IMR-90 (cell line): Measurements from ENCODE around the gene MDP1. TPM values are rescaled to one million over a fixed set of nuclear protein-coding genes. Genes with fewer than 3 reads are reported as not detected.

Experiments
- ATAC-seq: fragments of 200-7000 bp; cut with Tn5 transposase; 2 replicates; pipeline ENCODE4 v1.9.1; 2020; ENCODE audit warnings: low read depth, mild to moderate bottlenecking, moderate library complexity
- BruUV-seq: library from RNA; stranded (reverse); fragments of 400-500 nt; replicated peaks from 2 replicates; lab custom pipeline; 2021; lab: Mats Ljungman, UMichigan
- CTCF ChIA-PET: fragments of 300-600 bp; formaldehyde crosslinking; extraction: SDS; loops from one replicate; lab custom pipeline; 2021; ENCODE audit warnings: antibody characterized with exemption; lab: Yijun Ruan, JAX
- POLR2A ChIA-PET: fragments of 300-600 bp; sonication (Branson Sonifier 250); formaldehyde crosslinking; loops from one replicate; lab custom pipeline; 2022; ENCODE audit warnings: antibody characterized with exemption; ENCODE audit not compliant: unreplicated experiment; lab: Charles Lee
- DNase-seq: peaks from one replicate; pipeline ENCODE4 v3.0.0; 2013
- H2AFZ ChIP-seq: replicated peaks from 2 replicates; pipeline ENCODE3; 2013; ENCODE audit warnings: low read length, mild to moderate bottlenecking; ENCODE audit not compliant: poor library complexity
- H2AK5ac ChIP-seq: 2 replicates; pipeline ENCODE4 v1.6.1; 2013; ENCODE audit warnings: low read depth, low read length, inconsistent platforms
- H2AK9ac ChIP-seq: replicated peaks from 2 replicates; pipeline ENCODE3; 2013; ENCODE audit warnings: mild to moderate bottlenecking, low read depth, low read length, moderate library complexity; ENCODE audit not compliant: poor library complexity
- H2BK120ac ChIP-seq: 2 replicates; pipeline ENCODE4 v1.6.1; 2013; ENCODE audit warnings: low read depth, low read length, inconsistent platforms
- H2BK15ac ChIP-seq: 3 replicates; pipeline ENCODE4 v1.6.1; 2013; ENCODE audit warnings: low read depth, low read length, inconsistent platforms
- H2BK20ac ChIP-seq: 2 replicates; pipeline ENCODE4 v1.6.1; 2013; ENCODE audit warnings: low read depth, mild to moderate bottlenecking, inconsistent platforms, low read length, moderate library complexity
- H2BK5ac ChIP-seq: 2 replicates; pipeline ENCODE4 v1.6.1; 2013; ENCODE audit warnings: mild to moderate bottlenecking, low read depth, low read length, inconsistent platforms; ENCODE audit not compliant: poor library complexity, severe bottlenecking
- H3K14ac ChIP-seq: replicated peaks from 2 replicates; pipeline ENCODE4 v1.6.1; 2013; ENCODE audit warnings: low read depth, low read length, inconsistent platforms
- H3K18ac ChIP-seq: 2 replicates; pipeline ENCODE4 v1.6.1; 2013; ENCODE audit warnings: low read depth, low read length, control low read depth
- H3K23ac ChIP-seq: 2 replicates; pipeline ENCODE4 v1.6.1; 2013; ENCODE audit warnings: low read depth, low read length, inconsistent platforms
- H3K27ac ChIP-seq: 2 replicates; pipeline ENCODE4 v1.5.1; 2013; ENCODE audit warnings: mild to moderate bottlenecking, control low read depth, low read length; ENCODE audit not compliant: insufficient read depth
- H3K27me3 ChIP-seq: 2 replicates; pipeline ENCODE4 v1.6.1; 2013; ENCODE audit warnings: low read length; ENCODE audit not compliant: control insufficient read depth, insufficient read depth
- H3K36me3 ChIP-seq: 2 replicates; pipeline ENCODE4 v1.6.1; 2013; ENCODE audit warnings: low read length, mixed read lengths; ENCODE audit not compliant: control insufficient read depth, insufficient read depth
- H3K4ac ChIP-seq: 2 replicates; pipeline ENCODE4 v1.6.1; 2013; ENCODE audit warnings: low read depth, low read length, inconsistent platforms
- H3K4me1 ChIP-seq: 2 replicates; pipeline ENCODE4 v1.6.1; 2013; ENCODE audit warnings: low read length, mixed read lengths; ENCODE audit not compliant: control insufficient read depth, insufficient read depth
- H3K4me2 ChIP-seq: 2 replicates; pipeline ENCODE4 v1.6.1; 2013; ENCODE audit warnings: low read depth, mild to moderate bottlenecking, control low read depth, low read length, moderate library complexity
- H3K4me3 ChIP-seq: 2 replicates; pipeline ENCODE4 v1.5.1; 2013; ENCODE audit warnings: low read depth, mild to moderate bottlenecking, control low read depth, low read length, moderate library complexity; ENCODE audit not compliant: insufficient read depth
- H3K56ac ChIP-seq: 2 replicates; pipeline ENCODE4 v1.6.1; 2013; ENCODE audit warnings: low read length, inconsistent platforms; ENCODE audit not compliant: insufficient read depth; ENCODE audit errors: extremely low read depth
- H3K79me1 ChIP-seq, 2 experiments: 2 replicates each; pipeline ENCODE4 v1.6.1; 2013; ENCODE audit warnings: low read length in 2 of 2, inconsistent platforms in 1 of 2, low read depth in 1 of 2
- H3K9ac ChIP-seq: 2 replicates; pipeline ENCODE4 v1.6.1; 2013; ENCODE audit warnings: low read depth, low read length, control low read depth
- H3K9me1 ChIP-seq: 2 replicates; pipeline ENCODE4 v1.6.1; 2013; ENCODE audit warnings: low read length, inconsistent platforms; ENCODE audit not compliant: insufficient read depth
- H3K9me3 ChIP-seq: 2 replicates; pipeline ENCODE4 v1.6.1; 2013; ENCODE audit warnings: low read length; ENCODE audit not compliant: control insufficient read depth, insufficient read depth
- H4K20me1 ChIP-seq: 2 replicates; pipeline ENCODE4 v1.6.1; 2013; ENCODE audit warnings: low read length, inconsistent platforms; ENCODE audit not compliant: insufficient read depth
- H4K5ac ChIP-seq: 2 replicates; pipeline ENCODE4 v1.6.1; 2013; ENCODE audit warnings: mild to moderate bottlenecking, low read depth, low read length, control low read depth
- H4K8ac ChIP-seq, 2 experiments: 2 replicates each; pipeline ENCODE4 v1.6.1; 2013; ENCODE audit warnings: low read depth in 2 of 2, low read length in 2 of 2, control low read depth in 1 of 2, inconsistent platforms in 1 of 2
- H4K91ac ChIP-seq: 2 replicates; pipeline ENCODE4 v1.6.1; 2013; ENCODE audit warnings: low read depth, low read length, inconsistent platforms; ENCODE audit not compliant: insufficient read depth
- BHLHE40 ChIP-seq: fragments of 150-350 bp; IDR thresholded peaks from 2 replicates; pipeline ENCODE4 v1.6.1; 2016; ENCODE audit warnings: mild to moderate bottlenecking, low read depth, low read length
- CEBPB ChIP-seq: IDR thresholded peaks from 2 replicates; pipeline ENCODE4 v1.6.1; 2012; ENCODE audit warnings: low read depth, low read length, improper control_type of control experiment
- CHD1 ChIP-seq: IDR thresholded peaks from 2 replicates; pipeline ENCODE4 v1.6.1; 2012; ENCODE audit warnings: low read depth, low read length, improper control_type of control experiment
- CTCF ChIP-seq: conservative IDR thresholded peaks from 2 replicates; pipeline ENCODE4 v1.5.1; 2012; ENCODE audit warnings: mild to moderate bottlenecking, low read depth, low read length, improper control_type of control experiment
- FOS ChIP-seq: fragments of 150-350 bp; IDR thresholded peaks from 2 replicates; pipeline ENCODE4 v1.6.1; 2016; ENCODE audit warnings: low read depth, low read length
- MAFK ChIP-seq: IDR thresholded peaks from 2 replicates; pipeline ENCODE4 v1.6.1; 2012; ENCODE audit warnings: low read depth, low read length, improper control_type of control experiment
- MXI1 ChIP-seq: IDR thresholded peaks from 2 replicates; pipeline ENCODE4 v1.6.1; 2012; ENCODE audit warnings: low read depth, mild to moderate bottlenecking, low read length, moderate library complexity, borderline replicate concordance
- POLR2A ChIP-seq: IDR thresholded peaks from 2 replicates; pipeline ENCODE4 v1.6.1; 2012; ENCODE audit warnings: mild to moderate bottlenecking, low read depth, low read length
- SMC3 ChIP-seq: fragments of 150-350 bp; IDR thresholded peaks from 2 replicates; pipeline ENCODE4 v1.6.1; 2016; ENCODE audit warnings: low read depth, mild to moderate bottlenecking, antibody characterized with exemption, low read length, moderate library complexity
- WGBS, 2 experiments: methylation state at CpG; one replicate each; pipeline versions ENCODE4 v1.1.5 to v1.1.7; 2013; ENCODE audit warnings: missing lambda C conversion rate in 2 of 2; ENCODE audit not compliant: insufficient read length in 1 of 2; ENCODE audit errors: extremely low coverage in 2 of 2; 5-methylcytosine and 5-hydroxymethylcytosine counted together
- dilution Hi-C: fragments of 300-500 bp; cut with HindIII; formaldehyde crosslinking; loops from one replicate; pipeline ENCODE4 v1.14.3; 2018; ENCODE audit warnings: low sequenced_read_pairs; ENCODE audit not compliant: unreplicated experiment
- in situ Hi-C: fragments of 300-500 bp; cut with MboI; formaldehyde crosslinking; loops from 3 replicates; pipeline ENCODE4 v1.14.3; 2019; ENCODE audit warnings: low sequenced_read_pairs, inconsistent platforms, mixed read lengths
- intact Hi-C: fragments of 100-400 bp; cut with micrococcal nuclease; formaldehyde crosslinking; loops from 2 replicates; pipeline ENCODE4 v1.10.0; 2022
- polyA plus RNA-seq, 3 experiments: library from polyadenylated mRNA; depleted of rRNA; stranded (reverse); fragments of >200 nt; gene quantifications; 2 replicates each; pipeline ENCODE4 v1.2.3, GENCODE V29; 2012; ENCODE audit warnings: low replicate concordance in 1 of 3
- total RNA-seq: library from RNA; depleted of rRNA; stranded (reverse); fragments of >200 nt; gene quantifications from 2 replicates; pipeline ENCODE4 v1.2.3, GENCODE V29; 2012

MDP1 gene
- total and polyA plus RNA-seq, 2 of the 4 experiments (the other 2 are of a cell fraction): 15.1 to 17.8 TPM

- TF ChIP-seq CEBPB: no peak
- no peak for TF ChIP-seq BHLHE40
Measured at GRCh38 chr14:24241829-24242443, 26.1 kb upstream of the MDP1 start (continued).

- H4K5ac ChIP-seq: no peak overlapping the region
- H3K56ac ChIP-seq: no peak overlapping the region
- no peak overlapping the region for H3K14ac ChIP-seq
- no CpG with 5 or more reads among the region's 9 CpGs for WGBS, 2 experiments
- peaks cover 13% of the 10 kb centered on the region for H3K4me1 ChIP-seq
- H3K23ac ChIP-seq: no peak overlapping the region
- H3K27ac ChIP-seq: no peak overlapping the region
- ChIA-PET POLR2A (no interaction called here), CTCF (no interaction called here)
- no peak overlapping the region for H2BK120ac ChIP-seq
- in situ Hi-C loops (loop anchor here (5.0 kb wide), 1 partner anchor 57 kb away; the partner anchor contains the start of genes DHRS1 and NOP9), dilution Hi-C loops (no loop called here), intact Hi-C loops (loop anchor here (5.0 kb wide), 1 partner anchor 228 kb away; no protein-coding TSS in a partner anchor)
- BruUV-seq: no TSS peak
- H3K4me2 ChIP-seq: no peak overlapping the region
- peaks cover 44% of the 10 kb centered on the region for H3K36me3 ChIP-seq
- no peaks in the 10 kb centered on the region for H3K27me3 ChIP-seq
- ATAC-seq (no peak), DNase-seq (no peak)
- no peak overlapping the region for H2BK20ac ChIP-seq
- peaks cover 42 to 67% of the 10 kb centered on the region in 2 experiments for H3K79me1 ChIP-seq
- H3K9ac ChIP-seq: no peak overlapping the region
- no peak overlapping the region for H3K4me3 ChIP-seq
- no peak overlapping the region; a peak in 1 of 4 replicates for H4K8ac ChIP-seq
- peaks cover 4% of the 10 kb centered on the region for H4K20me1 ChIP-seq
- no peaks in the 10 kb centered on the region for H3K9me3 ChIP-seq
- peak overlapping the region; percentile 74 for H2AK9ac ChIP-seq
- H2AK5ac ChIP-seq: no peak overlapping the region
- no peak overlapping the region for H3K18ac ChIP-seq
- no peak overlapping the region for H3K4ac ChIP-seq
- no peak overlapping the region for H2BK15ac ChIP-seq
- no peak for TF ChIP-seq BHLHE40
- no peak for TF ChIP-seq FOS
- no peak for TF ChIP-seq MXI1
- TF ChIP-seq POLR2A: no peak
- TF ChIP-seq CHD1: no peak
- TF ChIP-seq MAFK: no peak
- no peak for TF ChIP-seq CTCF
- TF ChIP-seq SMC3: no peak
- H2BK5ac ChIP-seq: no peak overlapping the region
- H3K9me1 ChIP-seq: peaks cover 27% of the 10 kb centered on the region
- H4K91ac ChIP-seq: no peak overlapping the region
- no peak overlapping the region for H2AFZ ChIP-seq
Measured at GRCh38 chr14:24240110-24240918, 24.4 kb upstream of the MDP1 start.
